Suprapubic skin (tissue), 4 donors: ENCODE data around the gene CAPS. TPM values are rescaled to one million over a fixed set of nuclear protein-coding genes. Genes with fewer than 3 reads are reported as not detected.

Source experiments
- DNase-seq, 2 donors: peaks; one replicate each; pipeline ENCODE4 v3.0.0-alpha.2; 2019; ENCODE audit warnings: low spot score in 2 of 2
- H3K27ac ChIP-seq: fragments of 200-600 bp; sonication (generic); one replicate; pipeline ENCODE4 v1.5.1; 2019
- H3K27me3 ChIP-seq: fragments of 200-600 bp; sonication (generic); one replicate; pipeline ENCODE4 v1.5.1; 2019
- H3K36me3 ChIP-seq: fragments of 200-600 bp; sonication (generic); one replicate; pipeline ENCODE4 v1.5.1; 2019
- H3K4me1 ChIP-seq: fragments of 200-600 bp; sonication (generic); one replicate; pipeline ENCODE4 v1.5.1; 2019
- H3K4me3 ChIP-seq: fragments of 200-600 bp; sonication (generic); one replicate; pipeline ENCODE4 v1.5.1; 2019; ENCODE audit warnings: mild to moderate bottlenecking
- H3K9me3 ChIP-seq: fragments of 200-600 bp; sonication (generic); one replicate; pipeline ENCODE4 v1.5.1; 2019
- EP300 ChIP-seq: sonication (generic); formaldehyde crosslinking; IDR thresholded peaks from one replicate; pipeline ENCODE4 v1.6.1; 2017; ENCODE audit warnings: antibody characterized with exemption
- POLR2A ChIP-seq, 2 donors: fragments of 450-650 bp; IDR thresholded peaks; one replicate each; pipeline ENCODE4 v1.6.1; 2017; ENCODE audit warnings: antibody characterized with exemption in 2 of 2, mild to moderate bottlenecking in 2 of 2, moderate library complexity in 2 of 2
- POLR2AphosphoS5 ChIP-seq, 3 donors: sonication (generic); formaldehyde crosslinking; IDR thresholded peaks; one replicate each; pipeline ENCODE4 v1.6.1; 2017; ENCODE audit warnings: antibody characterized with exemption in 3 of 3
- WGBS: methylation state at CpG from one replicate; pipeline ENCODE4 v1.1.5; 2018; 5-methylcytosine and 5-hydroxymethylcytosine counted together
- total RNA-seq, 4 donors: library from RNA; depleted of rRNA; stranded (reverse); fragments of >200 nt; gene quantifications; one replicate each; pipeline ENCODE4 v1.1.0, GENCODE V29; 2016
- TF ChIP-seq, protein P1 (sequence below), 2 donors: fragments of 200-600 bp in 1 of 2; fragments of 450-650 bp in 1 of 2; sonication (generic) in 1 of 2; IDR thresholded peaks; one replicate each; pipeline ENCODE4 v1.5.1; 2016 to 2019; ENCODE audit warnings: antibody characterized with exemption in 2 of 2, mild to moderate bottlenecking in 1 of 2, moderate library complexity in 1 of 2

The CAPS gene
- total RNA-seq, 4 donors from 2014 or later: 7.2 to 36.5 (median 10.0) TPM

DNA sequence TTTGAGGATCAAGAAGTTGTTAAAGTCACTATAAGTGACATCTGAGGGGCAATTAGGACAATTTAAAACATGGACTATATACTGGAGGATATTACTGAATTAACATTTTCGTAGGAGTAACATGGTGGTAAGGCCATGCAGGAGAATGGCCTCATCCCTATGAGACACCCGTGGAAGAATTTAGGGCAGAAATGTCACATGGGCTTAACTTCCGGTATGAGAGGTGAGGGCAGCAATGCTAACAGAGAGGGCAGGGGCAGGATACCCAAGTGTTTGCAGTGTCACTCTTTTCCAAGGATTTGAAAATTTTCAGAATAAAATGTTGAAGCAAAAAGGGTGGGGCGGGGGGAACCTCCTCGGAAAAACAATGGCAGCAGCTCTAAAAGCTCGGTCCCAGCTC lies 40.2 kb downstream of the CAPS start:
- no peak overlapping the region for H3K4me3 ChIP-seq
- H3K27me3 ChIP-seq: no peaks in the 10 kb centered on the region
- TF ChIP-seq POLR2AphosphoS5 (IDR thresholded peaks at IDR 0.05): no peak
- TF ChIP-seq EP300: no peak
- TF ChIP-seq, protein P1, sequence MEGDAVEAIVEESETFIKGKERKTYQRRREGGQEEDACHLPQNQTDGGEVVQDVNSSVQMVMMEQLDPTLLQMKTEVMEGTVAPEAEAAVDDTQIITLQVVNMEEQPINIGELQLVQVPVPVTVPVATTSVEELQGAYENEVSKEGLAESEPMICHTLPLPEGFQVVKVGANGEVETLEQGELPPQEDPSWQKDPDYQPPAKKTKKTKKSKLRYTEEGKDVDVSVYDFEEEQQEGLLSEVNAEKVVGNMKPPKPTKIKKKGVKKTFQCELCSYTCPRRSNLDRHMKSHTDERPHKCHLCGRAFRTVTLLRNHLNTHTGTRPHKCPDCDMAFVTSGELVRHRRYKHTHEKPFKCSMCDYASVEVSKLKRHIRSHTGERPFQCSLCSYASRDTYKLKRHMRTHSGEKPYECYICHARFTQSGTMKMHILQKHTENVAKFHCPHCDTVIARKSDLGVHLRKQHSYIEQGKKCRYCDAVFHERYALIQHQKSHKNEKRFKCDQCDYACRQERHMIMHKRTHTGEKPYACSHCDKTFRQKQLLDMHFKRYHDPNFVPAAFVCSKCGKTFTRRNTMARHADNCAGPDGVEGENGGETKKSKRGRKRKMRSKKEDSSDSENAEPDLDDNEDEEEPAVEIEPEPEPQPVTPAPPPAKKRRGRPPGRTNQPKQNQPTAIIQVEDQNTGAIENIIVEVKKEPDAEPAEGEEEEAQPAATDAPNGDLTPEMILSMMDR (IDR thresholded peaks at IDR 0.05): no peak
- no peak for TF ChIP-seq POLR2A (IDR thresholded peaks at IDR 0.05)
- H3K27ac ChIP-seq: peak overlapping the region; percentile 26
- 57% methylated on average over 6 of the region's 6 CpGs for WGBS
- H3K9me3 ChIP-seq: no peaks in the 10 kb centered on the region
- no peak for DNase-seq
- peaks cover 16% of the 10 kb centered on the region for H3K36me3 ChIP-seq
- H3K4me1 ChIP-seq: peaks cover 58% of the 10 kb centered on the region

DNA sequence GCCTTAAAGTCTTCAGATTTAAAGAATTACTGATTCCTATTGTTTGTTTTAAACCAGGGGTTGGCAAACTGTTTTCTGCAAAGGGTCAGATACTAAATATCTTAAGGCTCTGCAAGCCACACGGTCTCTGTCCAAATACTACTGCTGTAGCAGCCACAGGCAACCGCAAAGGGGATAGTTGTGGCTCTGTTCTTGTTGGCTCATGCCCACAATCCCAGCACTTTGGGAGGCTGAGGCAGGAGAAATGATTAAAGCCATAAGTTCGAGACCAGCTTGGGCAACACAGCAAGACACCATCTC lies 41.5 kb downstream of the CAPS start:
- DNase-seq: no peak
- H3K9me3 ChIP-seq: no peaks in the 10 kb centered on the region
- peaks cover 11% of the 10 kb centered on the region for H3K36me3 ChIP-seq
- H3K27me3 ChIP-seq: no peaks in the 10 kb centered on the region
- no peak for TF ChIP-seq EP300
- TF ChIP-seq POLR2A (IDR thresholded peaks at IDR 0.05): no peak
- TF ChIP-seq POLR2AphosphoS5 (IDR thresholded peaks at IDR 0.05): no peak
- TF ChIP-seq, protein P1 (IDR thresholded peaks at IDR 0.05): no peak
- H3K27ac ChIP-seq: no peak overlapping the region
- no peak overlapping the region for H3K4me3 ChIP-seq
- H3K4me1 ChIP-seq: peaks cover 64% of the 10 kb centered on the region
- WGBS: 55% methylated on average over 3 of the region's 3 CpGs

DNA sequence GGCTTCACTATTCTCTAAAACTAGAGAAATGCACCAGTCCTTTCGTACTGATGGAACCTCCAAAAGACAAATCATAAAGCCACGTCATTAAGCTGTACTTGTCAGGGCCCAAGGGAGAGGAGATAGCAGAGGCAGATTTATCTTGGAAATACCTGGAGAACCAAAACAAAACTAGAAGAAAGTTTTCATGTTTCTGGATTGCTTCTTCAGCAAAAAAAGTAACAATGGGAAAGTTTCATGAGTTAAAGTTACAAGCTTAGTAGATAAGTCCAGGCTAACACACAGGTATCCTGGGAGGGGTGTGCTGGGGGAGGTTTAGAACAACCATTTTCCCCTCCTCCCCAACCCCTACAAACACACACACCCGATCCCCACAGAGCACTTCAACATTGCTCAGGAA lies 42.3 kb downstream of the CAPS start:
- Histone ChIP-seq H3K9me3 (no peaks in the 10 kb centered on the region), H3K4me3 (no peak overlapping the region), H3K27ac (no peak overlapping the region), H3K27me3 (no peaks in the 10 kb centered on the region), H3K36me3 (peaks cover 11% of the 10 kb centered on the region), H3K4me1 (peaks cover 64% of the 10 kb centered on the region)
- 88% methylated on average over 3 of the region's 3 CpGs for WGBS
- no peak for DNase-seq
- TF ChIP-seq POLR2A (IDR thresholded peaks at IDR 0.05) (no peak), EP300 (no peak), POLR2AphosphoS5 (IDR thresholded peaks at IDR 0.05) (no peak)
- TF ChIP-seq, protein P1 (IDR thresholded peaks at IDR 0.05): no peak

DNA sequence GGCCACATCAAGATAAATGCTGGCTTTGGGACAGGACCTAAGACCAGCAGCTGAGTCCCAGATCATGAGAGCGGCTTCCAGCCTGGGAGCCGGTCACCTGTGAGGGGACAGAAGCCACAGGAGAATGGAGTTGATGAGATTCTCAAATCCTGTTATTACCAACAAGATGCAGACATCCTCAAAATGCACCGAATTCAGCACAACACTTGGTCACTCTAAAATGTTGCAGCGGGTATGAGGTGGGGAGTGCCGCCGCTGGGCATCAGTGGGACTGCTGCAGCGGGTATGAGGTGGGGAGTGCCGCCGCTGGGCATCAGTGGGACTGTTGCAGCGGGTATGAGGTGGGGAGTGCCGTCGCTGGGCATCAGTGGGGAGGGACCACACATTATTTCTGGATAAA lies 42.7 kb downstream of the CAPS start:
- Histone ChIP-seq H3K27me3 (no peaks in the 10 kb centered on the region), H3K4me3 (no peak overlapping the region), H3K9me3 (no peaks in the 10 kb centered on the region), H3K4me1 (peaks cover 64% of the 10 kb centered on the region), H3K27ac (no peak overlapping the region), H3K36me3 (peaks cover 11% of the 10 kb centered on the region)
- DNase-seq: no peak
- TF ChIP-seq, protein P1 (IDR thresholded peaks at IDR 0.05): no peak
- no peak for TF ChIP-seq POLR2AphosphoS5 (IDR thresholded peaks at IDR 0.05)
- no peak for TF ChIP-seq POLR2A (IDR thresholded peaks at IDR 0.05)
- no peak for TF ChIP-seq EP300
- 94% methylated on average over 12 of the region's 12 CpGs for WGBS

DNA sequence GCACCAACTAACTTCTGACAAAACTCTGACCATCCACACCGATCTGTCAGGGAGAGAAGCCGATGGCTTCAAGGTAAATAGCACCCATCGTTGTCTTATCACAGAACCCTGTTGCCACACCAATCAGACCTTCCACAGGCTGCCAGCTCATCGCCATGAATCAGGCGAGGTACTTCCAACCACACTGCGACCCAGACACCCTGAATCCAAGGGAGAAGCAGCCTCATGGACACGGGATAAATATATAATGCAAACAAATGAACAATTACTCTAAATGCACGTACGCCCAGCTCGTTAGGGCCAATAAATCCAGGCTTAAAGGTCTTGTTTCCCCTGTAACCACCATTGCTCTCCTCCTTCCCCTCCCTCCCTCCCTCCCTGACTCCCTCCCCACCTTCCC lies 43.1 kb downstream of the CAPS start:
- no peaks in the 10 kb centered on the region for H3K9me3 ChIP-seq
- no peak overlapping the region for H3K27ac ChIP-seq
- no peak for DNase-seq
- peaks cover 64% of the 10 kb centered on the region for H3K4me1 ChIP-seq
- no peak overlapping the region for H3K4me3 ChIP-seq
- no peaks in the 10 kb centered on the region for H3K27me3 ChIP-seq
- peaks cover 11% of the 10 kb centered on the region for H3K36me3 ChIP-seq
- no peak for TF ChIP-seq POLR2AphosphoS5 (IDR thresholded peaks at IDR 0.05)
- TF ChIP-seq, protein P1 (IDR thresholded peaks at IDR 0.05): no peak
- no peak for TF ChIP-seq EP300
- TF ChIP-seq POLR2A (IDR thresholded peaks at IDR 0.05): no peak
- WGBS: 88% methylated on average over 6 of the region's 10 CpGs
